ENCODE results near the gene C3orf49. TPM values are rescaled to one million over a fixed set of nuclear protein-coding genes. Genes with fewer than 3 reads are reported as not detected.

The C3orf49 gene
- total RNA-seq, 1 experiment from 2014 or later = not detected

GRCh38 chr3:63880653-63881052 is 61.6 kb downstream of the C3orf49 start:
- no peak for DNase-seq (ENCODE audit: low read depth)

- DNase-seq (ENCODE audit: low read depth) = no peak
Measured at GRCh38 chr3:63886858-63887257, 67.8 kb downstream of the C3orf49 start.

DNA sequence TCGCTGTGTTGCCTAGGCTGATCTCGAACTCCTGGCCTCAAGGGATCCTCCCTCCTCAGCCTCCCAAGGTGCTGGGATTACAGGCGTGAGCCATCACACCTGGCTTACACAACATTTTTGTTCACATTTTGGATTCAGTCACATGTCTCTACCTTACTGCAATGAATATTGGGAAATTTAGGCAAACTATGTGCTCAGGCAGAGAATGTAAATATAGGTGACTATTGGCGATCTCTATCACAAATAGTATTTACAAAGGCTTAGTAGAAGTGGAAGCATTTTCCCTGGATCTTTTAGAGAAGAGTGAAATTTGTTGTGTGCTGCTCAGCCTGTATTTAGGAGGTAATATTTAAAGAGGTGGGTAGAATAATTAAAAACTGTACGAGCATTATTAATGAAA is 72.4 kb downstream of the C3orf49 start:
- no peak for DNase-seq (ENCODE audit: low read depth)

GRCh38 chr3:63892773-63893352 is 73.8 kb downstream of the C3orf49 start:
- DNase-seq (ENCODE audit: low read depth) = no peak

- no peak for DNase-seq (ENCODE audit: low read depth)
Measured at GRCh38 chr3:63895422-63896189, 76.5 kb downstream of the C3orf49 start.

DNA sequence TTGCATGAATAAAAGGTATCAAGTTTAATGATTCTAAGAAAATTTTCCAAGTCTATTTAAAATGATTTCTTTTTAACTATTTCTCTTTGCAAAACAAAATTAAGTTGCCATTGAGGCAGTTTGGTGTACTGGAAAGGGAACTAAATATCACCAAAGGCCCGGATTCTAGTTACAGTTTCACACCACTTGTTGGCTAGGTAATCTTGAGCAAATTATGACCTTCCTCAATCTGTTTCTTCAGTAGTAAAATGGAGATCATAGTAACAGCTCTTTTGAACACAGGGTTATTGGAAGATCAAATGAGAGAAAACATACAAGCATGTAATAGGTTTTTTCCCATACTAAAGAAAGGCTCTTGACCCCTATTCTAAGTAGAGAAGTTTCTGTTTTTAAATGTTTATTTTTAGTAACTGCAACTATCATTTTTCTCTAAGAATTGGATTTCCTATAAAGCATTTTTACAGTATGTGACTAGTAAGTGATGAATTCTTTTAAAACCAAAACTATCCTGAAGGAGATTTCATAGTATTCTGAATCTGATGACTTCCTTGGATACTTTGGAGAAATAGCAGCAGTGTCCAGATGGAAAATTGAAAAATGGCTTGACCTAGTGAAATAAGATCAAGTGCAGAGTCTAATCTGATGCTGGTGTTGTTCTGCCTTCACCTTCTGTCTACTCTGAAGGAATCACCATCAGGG is 77.4 kb downstream of the C3orf49 start:
- DNase-seq (ENCODE audit: low read depth) = no peak

Other genes starting within 250 kb of the C3orf49 start
- 0.10 TPM in 1 of 2 replicates, not detected in the other for gene SNTN, start 166.6 kb upstream of the C3orf49 start, total RNA-seq (2014; rRNA removed; shearing (Covaris generic))
- 43.6 and 61.4 TPM in 2 replicates for gene THOC7, start 44.5 kb downstream of the C3orf49 start, total RNA-seq (2014; rRNA removed; shearing (Covaris generic))
- 3.2 and 5.4 TPM in 2 replicates for gene ATXN7, start 44.6 kb downstream of the C3orf49 start, total RNA-seq (2014; rRNA removed; shearing (Covaris generic))
- not detected in 2 replicates for gene SCAANT1, start 93.1 kb downstream of the C3orf49 start, total RNA-seq (2014; rRNA removed; shearing (Covaris generic))
- 62.8 and 85.1 TPM in 2 replicates for gene PSMD6, start 204.2 kb downstream of the C3orf49 start, total RNA-seq (2014; rRNA removed; shearing (Covaris generic))